ENCODE results near the gene THAP4.

GRCh38 chr2:241641631-241642030 lies 4.7 kb upstream of the THAP4 start:
- TF ChIP-seq SUZ12 (IDR thresholded peaks at IDR 0.05; ENCODE audit: extremely low read depth, insufficient read depth, insufficient read length): no peak
- TF ChIP-seq YY1 (IDR thresholded peaks at IDR 0.05; ENCODE audit: insufficient read depth, insufficient read length): no peak
- no peak for TF ChIP-seq ZNF274 (IDR thresholded peaks at IDR 0.05; ENCODE audit: low read depth, low read length)

Data from NT2/D1 (cell line).